Ecto neural progenitor cell (in vitro differentiated cells): ENCODE data around the gene INSL3.
A peak's percentile ranks its signal among the peaks of the same experiment; 100 is the strongest.
"Not testable (repeated sequence)": the region's sequence is repeated elsewhere in the genome, so short reads cannot be mapped to it uniquely, and the experiment has no call there.

ENCODE experiments used
- DNase-seq: peaks from one replicate; pipeline ENCODE4 v3.0.0-alpha.2; 2018; ENCODE audit warnings: low spot score

Gene INSL3

GRCh38 chr19:17812099-17812498 is 9.2 kb downstream of the INSL3 start:
- no peak for DNase-seq

DNA sequence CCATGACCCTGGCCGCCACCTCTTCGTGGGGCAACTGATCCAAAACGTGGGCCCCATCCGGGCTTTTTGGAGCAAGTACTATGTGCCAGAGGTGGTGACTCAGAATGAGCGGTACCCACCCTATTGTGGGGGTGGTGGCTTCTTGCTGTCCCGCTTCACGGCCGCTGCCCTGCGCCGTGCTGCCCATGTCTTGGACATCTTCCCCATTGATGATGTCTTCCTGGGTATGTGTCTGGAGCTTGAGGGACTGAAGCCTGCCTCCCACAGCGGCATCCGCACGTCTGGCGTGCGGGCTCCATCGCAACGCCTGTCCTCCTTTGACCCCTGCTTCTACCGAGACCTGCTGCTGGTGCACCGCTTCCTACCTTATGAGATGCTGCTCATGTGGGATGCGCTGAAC is 9.6 kb downstream of the INSL3 start:
- DNase-seq: no peak

- no peak for DNase-seq
These were observed 10.2 kb downstream of the INSL3 start for GRCh38 chr19:17811103-17811502.

DNA sequence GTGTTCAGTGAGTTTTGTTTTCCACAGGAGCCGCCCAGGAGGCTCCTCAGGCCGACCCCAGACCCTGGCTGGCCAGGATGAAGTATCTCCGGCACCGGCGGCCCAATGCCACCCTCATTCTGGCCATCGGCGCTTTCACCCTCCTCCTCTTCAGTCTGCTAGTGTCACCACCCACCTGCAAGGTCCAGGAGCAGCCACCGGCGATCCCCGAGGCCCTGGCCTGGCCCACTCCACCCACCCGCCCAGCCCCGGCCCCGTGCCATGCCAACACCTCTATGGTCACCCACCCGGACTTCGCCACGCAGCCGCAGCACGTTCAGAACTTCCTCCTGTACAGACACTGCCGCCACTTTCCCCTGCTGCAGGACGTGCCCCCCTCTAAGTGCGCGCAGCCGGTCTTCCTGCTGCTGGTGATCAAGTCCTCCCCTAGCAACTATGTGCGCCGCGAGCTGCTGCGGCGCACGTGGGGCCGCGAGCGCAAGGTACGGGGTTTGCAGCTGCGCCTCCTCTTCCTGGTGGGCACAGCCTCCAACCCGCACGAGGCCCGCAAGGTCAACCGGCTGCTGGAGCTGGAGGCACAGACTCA is 13.5 kb downstream of the INSL3 start:
- no peak for DNase-seq

GRCh38 chr19:17806945-17807344 is 14.4 kb downstream of the INSL3 start:
- DNase-seq: no peak

DNA sequence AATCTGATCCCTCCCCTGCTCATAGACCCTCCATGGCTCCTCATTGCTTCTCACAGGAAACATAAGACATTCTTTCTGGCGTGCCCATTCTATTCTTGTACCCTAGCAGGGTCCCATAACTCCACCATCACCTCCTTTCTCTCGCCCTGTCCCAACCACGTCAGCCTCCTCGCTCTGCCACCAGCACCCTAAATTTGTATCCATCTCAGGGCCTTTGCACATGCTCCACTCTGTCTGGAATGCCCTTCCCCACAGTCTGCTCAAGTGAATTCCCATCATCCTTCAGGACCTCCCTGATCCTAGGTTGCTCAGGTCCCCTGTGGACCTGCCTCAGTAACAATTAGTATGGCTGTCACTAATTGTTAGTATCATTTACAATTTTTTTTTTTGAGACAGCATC is 15.9 kb downstream of the INSL3 start:
- no peak for DNase-seq

DNA sequence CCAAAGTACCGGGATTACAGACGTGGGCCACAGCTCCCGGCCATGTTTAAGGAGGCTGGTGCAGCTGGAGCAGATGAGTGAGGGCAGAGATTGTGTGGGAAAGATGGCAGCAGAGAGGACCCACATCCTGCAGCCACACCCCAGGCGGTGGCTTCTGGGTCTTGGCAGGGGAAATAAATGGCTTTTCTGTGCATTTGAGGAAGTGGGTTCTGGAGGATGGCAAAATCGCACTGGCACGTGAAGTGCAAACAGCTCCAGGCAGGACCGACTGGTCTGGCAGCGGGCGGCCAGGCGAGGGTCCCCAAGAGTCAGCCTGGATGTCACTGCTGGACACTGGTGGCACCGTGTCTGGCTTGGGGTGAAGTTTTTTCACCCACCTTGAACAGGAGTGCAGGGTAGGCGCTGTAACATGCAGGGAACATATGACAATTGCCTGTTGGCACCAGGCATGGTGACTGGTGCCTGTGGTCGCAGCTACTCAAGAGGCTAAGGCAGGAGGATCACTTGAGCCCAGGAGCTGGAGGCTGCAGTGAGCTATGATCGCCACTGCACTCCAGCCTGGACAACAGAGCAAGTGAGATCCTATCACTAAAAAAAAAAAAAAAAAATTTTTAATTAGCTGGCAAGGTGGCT is 17.9 kb downstream of the INSL3 start:
- DNase-seq: no peak

DNA sequence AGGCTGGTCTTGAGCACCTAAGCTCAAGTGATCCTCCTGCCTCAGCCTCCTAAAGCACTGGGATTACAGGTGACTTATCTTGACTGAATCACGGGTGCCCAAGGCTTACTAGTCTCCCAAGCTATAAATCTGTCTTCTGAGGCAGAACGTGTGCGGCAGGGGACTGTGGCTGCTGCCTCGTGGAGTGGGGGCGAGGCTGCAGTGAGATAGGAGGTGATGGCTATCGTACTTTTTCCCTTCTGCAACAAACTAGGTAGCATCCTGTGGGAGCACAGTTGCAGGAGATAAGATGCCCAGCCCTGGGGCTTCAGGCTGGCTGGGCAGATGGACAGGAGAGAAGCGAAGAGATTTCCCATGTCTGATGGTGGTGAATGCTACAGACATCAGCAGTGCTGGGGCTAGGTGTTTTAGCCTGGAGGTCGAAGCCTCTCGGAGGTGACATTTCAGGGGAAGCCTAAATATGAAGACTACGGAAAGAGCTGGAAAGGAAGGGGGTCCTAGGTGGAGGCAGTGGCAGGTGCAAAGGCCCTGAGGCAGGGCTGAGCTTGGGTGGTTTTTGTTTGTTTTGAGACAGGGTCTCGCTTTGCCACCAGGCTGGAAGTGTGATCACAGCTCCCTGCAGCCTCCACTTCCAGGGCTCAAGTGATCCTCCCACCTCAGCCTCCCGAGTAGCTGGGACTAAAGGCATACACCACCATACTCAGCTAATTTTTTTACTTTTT is 19.0 kb downstream of the INSL3 start:
- DNase-seq: no peak

DNA sequence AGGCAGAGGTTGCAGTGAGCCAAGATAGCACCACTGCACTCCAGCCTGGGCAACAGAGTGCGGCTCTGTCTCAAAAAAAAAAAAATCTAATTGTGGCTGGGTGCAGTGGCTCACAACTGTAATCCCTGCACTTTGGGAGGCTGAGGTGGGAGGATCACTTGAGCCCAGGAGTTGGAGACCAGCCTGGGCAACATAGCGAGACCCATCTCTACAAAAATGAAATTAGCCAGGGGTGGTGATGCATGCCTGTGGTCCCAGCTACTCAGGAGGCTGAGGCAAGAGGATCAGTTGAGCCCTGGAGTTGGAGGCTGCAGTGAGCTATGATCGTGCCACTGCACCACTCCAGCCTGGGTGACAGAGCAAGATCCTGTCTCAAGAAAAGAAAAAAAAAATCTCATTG is 22.7 kb downstream of the INSL3 start:
- not testable (repeated sequence) for DNase-seq

GRCh38 chr19:17797424-17798201 is 23.7 kb downstream of the INSL3 start:
- no peak for DNase-seq

DNA sequence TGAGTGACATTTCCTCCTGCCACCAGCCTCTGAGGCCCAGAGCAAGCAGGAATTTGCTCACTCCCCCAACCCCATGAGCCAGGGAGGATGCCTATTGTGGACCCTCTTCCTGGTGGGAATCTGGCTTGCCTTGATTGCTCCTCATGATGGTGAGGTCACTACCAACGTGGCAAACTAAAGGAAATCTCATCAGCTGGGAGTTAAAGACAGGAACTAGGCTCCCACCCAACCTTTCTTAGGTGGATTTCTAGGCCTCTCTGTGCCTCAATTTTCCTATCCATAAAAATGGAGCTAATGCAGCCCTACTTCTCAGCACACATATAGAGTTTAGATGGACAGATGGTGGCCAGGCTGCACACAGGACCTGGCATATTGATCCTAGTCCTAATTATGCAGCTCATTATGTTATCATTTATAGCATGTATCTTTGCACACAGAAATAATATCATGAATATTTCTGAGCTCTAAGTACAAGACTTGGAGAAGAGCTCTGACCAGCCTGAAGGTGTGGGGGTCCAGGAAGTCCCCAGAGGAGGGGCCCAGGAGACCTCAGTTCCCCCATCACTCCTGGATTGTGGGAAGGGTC is 24.4 kb downstream of the INSL3 start:
- no peak for DNase-seq

- no peak for DNase-seq
These were observed 25.1 kb downstream of the INSL3 start for GRCh38 chr19:17796013-17796837.

GRCh38 chr19:17795495-17795856 is 25.8 kb downstream of the INSL3 start:
- no peak for DNase-seq

GRCh38 chr19:17794731-17795494 is 26.4 kb downstream of the INSL3 start, which contains the start of gene B3GNT3:
TSS of gene B3GNT3 (plus strand) at chr19:17795138. CDS start at chr19:17807808, 12,670 bp downstream.
- no peak for DNase-seq

DNA sequence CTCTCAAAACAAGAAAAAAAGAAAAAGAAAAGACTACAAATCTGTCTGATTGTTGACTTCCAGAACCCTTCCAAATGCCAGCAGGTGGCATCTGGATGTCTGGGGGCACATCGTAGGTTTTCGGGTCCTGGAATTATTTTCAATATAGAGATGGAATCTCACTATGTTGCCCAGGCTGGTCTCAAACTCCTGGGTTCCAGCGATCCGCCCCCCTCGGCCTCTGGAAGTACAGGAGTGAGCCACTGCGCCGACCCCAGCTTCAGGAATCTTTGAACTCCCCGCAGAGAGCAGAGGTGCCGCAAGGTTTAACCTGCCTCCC is 26.9 kb downstream of the INSL3 start:
- no peak for DNase-seq

- DNase-seq: no peak
These were observed 31.1 kb downstream of the INSL3 start for GRCh38 chr19:17790059-17790780.

DNA sequence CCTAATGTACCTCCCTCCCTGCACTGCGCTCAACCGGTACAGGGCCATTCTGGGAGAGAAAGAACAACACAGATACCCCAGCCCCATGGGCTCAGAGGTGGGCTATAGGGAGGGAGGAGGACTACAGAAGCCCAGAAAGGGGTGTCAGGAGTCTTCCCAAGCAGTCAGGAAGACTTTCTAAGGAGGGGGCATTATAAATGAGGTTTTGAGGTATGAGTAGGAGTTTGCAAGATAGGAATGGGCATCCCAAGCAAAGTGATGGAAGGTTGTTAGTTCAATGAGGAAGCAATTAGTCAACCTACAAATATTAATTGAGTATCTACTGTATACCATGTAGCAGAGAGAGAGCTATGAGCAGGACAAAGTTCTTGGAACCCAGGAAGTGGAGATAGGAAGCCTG is 32.7 kb downstream of the INSL3 start:
- DNase-seq: no peak

DNA sequence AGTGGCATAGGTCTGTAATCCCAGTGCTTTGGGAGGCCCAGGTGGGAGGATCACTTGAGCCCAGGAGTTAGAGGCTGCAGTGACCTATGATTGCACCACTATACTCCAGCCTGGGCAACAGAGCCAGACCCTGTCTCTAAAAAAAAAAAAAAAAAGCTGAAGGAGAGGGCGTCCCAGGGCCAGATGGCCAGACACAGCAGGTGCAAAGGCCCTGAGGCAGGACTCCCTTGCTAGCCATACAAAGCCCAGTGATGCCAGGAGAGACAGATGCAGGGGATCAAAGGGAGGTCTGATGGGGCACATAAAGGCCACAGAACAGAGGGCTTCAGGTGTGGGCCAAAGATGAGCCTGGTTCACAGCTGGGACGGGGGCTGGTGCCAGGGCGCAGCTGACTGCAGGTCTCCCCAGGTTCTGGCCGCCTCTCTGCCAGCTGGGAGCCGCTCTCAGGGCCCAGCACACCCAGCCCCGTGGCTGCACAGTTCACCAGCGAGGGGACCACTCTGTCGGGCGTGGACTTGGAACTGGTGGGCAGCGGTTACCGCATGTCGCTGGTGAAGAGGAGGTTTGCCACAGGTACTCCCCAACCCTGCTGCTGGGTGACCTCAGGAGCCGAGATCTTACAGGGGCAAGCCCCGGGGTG is 33.9 kb downstream of the INSL3 start:
- no peak for DNase-seq

GRCh38 chr19:17784201-17785008 is 36.9 kb downstream of the INSL3 start:
- DNase-seq: peak; percentile 73
